Peyer's patch (tissue), 4 donors: ENCODE results near the gene SMAD3.

Experiments
- POLR2A ChIP-seq, 2 donors: fragments of 450-650 bp; IDR thresholded peaks; one replicate each; pipeline ENCODE4 v1.5.1; 2017; ENCODE audit warnings: antibody characterized with exemption in 2 of 2, mild to moderate bottlenecking in 2 of 2, moderate library complexity in 2 of 2
- TF ChIP-seq, protein P1 (sequence below), 6 experiments: fragments of 450-650 bp in 4 of 6; fragments of 200-600 bp in 2 of 6; sonication (generic) in 1 of 6; IDR thresholded peaks; one replicate each; pipeline ENCODE4 v1.5.1; 2017 to 2019; ENCODE audit warnings: antibody characterized with exemption in 6 of 6, mild to moderate bottlenecking in 3 of 6, moderate library complexity in 1 of 6

DNA sequence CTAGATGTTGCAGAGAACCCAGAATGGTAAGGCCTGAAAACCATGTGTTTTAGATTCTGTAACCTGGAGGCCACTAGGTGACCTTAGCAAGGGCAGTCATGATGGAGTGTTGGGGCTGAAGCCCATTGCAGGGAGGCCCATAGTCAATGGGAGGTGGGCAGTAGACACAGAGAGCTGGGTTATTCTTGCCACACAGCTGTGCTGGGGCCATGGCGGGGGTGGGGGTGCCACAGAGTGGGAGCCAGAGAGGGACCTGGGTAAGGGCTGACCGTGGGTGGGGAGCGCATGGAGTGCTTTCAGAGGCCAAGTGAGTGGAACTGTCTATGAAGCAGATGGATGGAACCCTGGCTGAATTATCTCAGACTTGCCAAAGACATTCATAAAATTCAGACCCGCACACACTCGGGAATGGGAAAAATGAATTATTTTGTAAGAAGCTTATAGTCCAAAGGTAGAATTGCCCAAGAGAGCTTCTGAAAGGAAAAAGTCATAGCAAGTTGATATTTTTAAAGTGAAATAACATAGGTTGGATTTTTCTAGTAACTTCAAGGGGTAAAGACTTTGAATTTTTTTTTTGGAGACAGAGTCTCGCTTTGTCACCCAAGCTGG lies 53.9 kb downstream of the SMAD3 start:
- no peak for TF ChIP-seq POLR2A (IDR thresholded peaks at IDR 0.05)
- TF ChIP-seq, protein P1, sequence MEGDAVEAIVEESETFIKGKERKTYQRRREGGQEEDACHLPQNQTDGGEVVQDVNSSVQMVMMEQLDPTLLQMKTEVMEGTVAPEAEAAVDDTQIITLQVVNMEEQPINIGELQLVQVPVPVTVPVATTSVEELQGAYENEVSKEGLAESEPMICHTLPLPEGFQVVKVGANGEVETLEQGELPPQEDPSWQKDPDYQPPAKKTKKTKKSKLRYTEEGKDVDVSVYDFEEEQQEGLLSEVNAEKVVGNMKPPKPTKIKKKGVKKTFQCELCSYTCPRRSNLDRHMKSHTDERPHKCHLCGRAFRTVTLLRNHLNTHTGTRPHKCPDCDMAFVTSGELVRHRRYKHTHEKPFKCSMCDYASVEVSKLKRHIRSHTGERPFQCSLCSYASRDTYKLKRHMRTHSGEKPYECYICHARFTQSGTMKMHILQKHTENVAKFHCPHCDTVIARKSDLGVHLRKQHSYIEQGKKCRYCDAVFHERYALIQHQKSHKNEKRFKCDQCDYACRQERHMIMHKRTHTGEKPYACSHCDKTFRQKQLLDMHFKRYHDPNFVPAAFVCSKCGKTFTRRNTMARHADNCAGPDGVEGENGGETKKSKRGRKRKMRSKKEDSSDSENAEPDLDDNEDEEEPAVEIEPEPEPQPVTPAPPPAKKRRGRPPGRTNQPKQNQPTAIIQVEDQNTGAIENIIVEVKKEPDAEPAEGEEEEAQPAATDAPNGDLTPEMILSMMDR (IDR thresholded peaks at IDR 0.05), result no peak
